Endodermal cell (in vitro differentiated cells): Measurements from ENCODE around the gene CHRNA7. TPM values are rescaled to one million over a fixed set of nuclear protein-coding genes. Genes with fewer than 3 reads are reported as not detected.
"Not testable (repeated sequence)": the region's sequence is repeated elsewhere in the genome, so short reads cannot be mapped to it uniquely, and the experiment has no call there.

ENCODE experiments used
- DNase-seq: peaks from one replicate; pipeline ENCODE4 v3.0.0-alpha.2; 2017
- H3K27ac ChIP-seq: 2 replicates; pipeline ENCODE4 v1.5.1; 2013; ENCODE audit warnings: mild to moderate bottlenecking, low read depth, low read length, moderate library complexity
- H3K27me3 ChIP-seq: 2 replicates; pipeline ENCODE4 v1.6.1; 2013; ENCODE audit warnings: mild to moderate bottlenecking, low read length, moderate library complexity; ENCODE audit not compliant: insufficient read depth, control insufficient read depth, poor library complexity, severe bottlenecking
- H3K36me3 ChIP-seq: 2 replicates; pipeline ENCODE4 v1.7.0; 2013; ENCODE audit warnings: mild to moderate bottlenecking, low read length, moderate library complexity; ENCODE audit not compliant: control insufficient read depth, insufficient read depth
- H3K4me1 ChIP-seq: one replicate; pipeline ENCODE4 v1.7.0; 2013; ENCODE audit warnings: low read length; ENCODE audit not compliant: control insufficient read depth, insufficient read depth
- H3K4me3 ChIP-seq: 2 replicates; pipeline ENCODE4 v1.5.1; 2013; ENCODE audit warnings: mild to moderate bottlenecking, low read length, moderate library complexity
- H3K9ac ChIP-seq: 2 replicates; pipeline ENCODE4 v1.6.1; 2013; ENCODE audit warnings: mild to moderate bottlenecking, low read length, moderate library complexity; ENCODE audit not compliant: poor library complexity, severe bottlenecking; ENCODE audit errors: extremely low read depth
- H3K9me3 ChIP-seq: 2 replicates; pipeline ENCODE4 v1.6.1; 2013; ENCODE audit warnings: mild to moderate bottlenecking, low read length, moderate library complexity; ENCODE audit not compliant: control insufficient read depth
- H3K27ac Mint-ChIP-seq: 2 replicates; pipeline ENCODE4 v1.8.0; 2020; ENCODE audit warnings: mixed read lengths
- H3K27me3 Mint-ChIP-seq: 2 replicates; pipeline ENCODE4 v1.8.0; 2021; ENCODE audit warnings: mild to moderate bottlenecking, mixed read lengths; ENCODE audit not compliant: insufficient read depth
- H3K36me3 Mint-ChIP-seq: 2 replicates; pipeline ENCODE4 v1.8.0; 2020; ENCODE audit warnings: low read depth, mixed read lengths
- H3K4me1 Mint-ChIP-seq: 2 replicates; pipeline ENCODE4 v1.8.0; 2020; ENCODE audit warnings: mixed read lengths
- H3K4me3 Mint-ChIP-seq: 2 replicates; pipeline ENCODE4 v1.8.0; 2020; ENCODE audit warnings: mild to moderate bottlenecking, moderate library complexity, mixed read lengths
- H3K9me3 Mint-ChIP-seq: 2 replicates; pipeline ENCODE4 v1.8.0; 2020; ENCODE audit warnings: mild to moderate bottlenecking, mixed read lengths
- CTCF ChIP-seq: fragments of 200-600 bp; sonication (generic); conservative IDR thresholded peaks from 2 replicates; pipeline ENCODE4 v1.5.0; 2021; ENCODE audit warnings: antibody characterized with exemption, mild to moderate bottlenecking
- WGBS, 2 experiments: methylation state at CpG; one replicate each; pipeline versions ENCODE4 v1.1.5 to v1.1.7; 2013; ENCODE audit warnings: missing lambda C conversion rate in 2 of 2, mixed read lengths in 1 of 2; ENCODE audit not compliant: insufficient coverage in 1 of 2, insufficient read length in 1 of 2; 5-methylcytosine and 5-hydroxymethylcytosine counted together
- total RNA-seq, 2 donors: library from RNA; stranded (reverse); fragmentation: NEBNext Ultra II Directional in 1 of 2; extraction: Animal tissue kit (Norgen Biotek cat#: 25700) in 1 of 2; gene quantifications; 2 replicates in 1 of 2; 3 replicates in 1 of 2; pipeline ENCODE4 v1.2.1, GENCODE V29; 2021

Gene CHRNA7
- total RNA-seq, 2 donors from 2014 or later: 7.5 to 8.0 TPM

- H3K4me3 ChIP-seq: no peak overlapping the region
- no peaks in the 10 kb centered on the region for H3K36me3 Mint-ChIP-seq
- no peaks in the 10 kb centered on the region for H3K4me1 ChIP-seq
- H3K27me3 ChIP-seq: no peaks in the 10 kb centered on the region
- no peak for TF ChIP-seq CTCF
- H3K4me1 Mint-ChIP-seq: no peaks in the 10 kb centered on the region
- 87 to 100% methylated on average over 1 to 2 of the region's 2 CpGs for WGBS, 2 experiments
- no peaks in the 10 kb centered on the region for H3K27me3 Mint-ChIP-seq
- H3K9ac ChIP-seq: no peak overlapping the region
- H3K4me3 Mint-ChIP-seq: no peak overlapping the region
- H3K27ac ChIP-seq: no peak overlapping the region
- H3K9me3 ChIP-seq: no peaks in the 10 kb centered on the region
- H3K36me3 ChIP-seq: no peaks in the 10 kb centered on the region
- DNase-seq: no peak
- H3K27ac Mint-ChIP-seq: no peak overlapping the region
- H3K9me3 Mint-ChIP-seq: no peaks in the 10 kb centered on the region
Observed at GRCh38 chr15:32132859-32133258, 102.5 kb downstream of the CHRNA7 start.

GRCh38 chr15:32134842-32135241, 104.5 kb downstream of the CHRNA7 start:
- H3K27me3 Mint-ChIP-seq: no peaks in the 10 kb centered on the region
- no peaks in the 10 kb centered on the region for H3K27me3 ChIP-seq
- H3K4me3 Mint-ChIP-seq: no peak overlapping the region
- no peak for TF ChIP-seq CTCF
- H3K36me3 Mint-ChIP-seq: no peaks in the 10 kb centered on the region
- H3K27ac ChIP-seq: no peak overlapping the region
- H3K9me3 ChIP-seq: no peaks in the 10 kb centered on the region
- H3K9ac ChIP-seq: no peak overlapping the region
- DNase-seq: no peak
- H3K4me1 ChIP-seq: no peaks in the 10 kb centered on the region
- no peak overlapping the region for H3K27ac Mint-ChIP-seq
- no peaks in the 10 kb centered on the region for H3K4me1 Mint-ChIP-seq
- H3K4me3 ChIP-seq: no peak overlapping the region
- H3K9me3 Mint-ChIP-seq: no peaks in the 10 kb centered on the region
- 94 to 100% methylated on average over 3 to 5 of the region's 5 CpGs for WGBS, 2 experiments
- no peaks in the 10 kb centered on the region for H3K36me3 ChIP-seq

GRCh38 chr15:32135335-32135734, 105.0 kb downstream of the CHRNA7 start:
- Histone ChIP-seq H3K36me3 (no peaks in the 10 kb centered on the region), H3K9ac (no peak overlapping the region), H3K4me3 (no peak overlapping the region), H3K9me3 (no peaks in the 10 kb centered on the region), H3K4me1 (no peaks in the 10 kb centered on the region), H3K27ac (no peak overlapping the region), H3K27me3 (no peaks in the 10 kb centered on the region)
- H3K4me3 Mint-ChIP-seq: no peak overlapping the region
- no peaks in the 10 kb centered on the region for H3K9me3 Mint-ChIP-seq
- no peak for TF ChIP-seq CTCF
- DNase-seq: no peak
- no peaks in the 10 kb centered on the region for H3K4me1 Mint-ChIP-seq
- 91 to 92% methylated on average over 7 of the region's 8 CpGs for WGBS, 2 experiments
- H3K36me3 Mint-ChIP-seq: no peaks in the 10 kb centered on the region
- no peak overlapping the region for H3K27ac Mint-ChIP-seq
- no peaks in the 10 kb centered on the region for H3K27me3 Mint-ChIP-seq

GRCh38 chr15:32145512-32145911, 115.2 kb downstream of the CHRNA7 start:
- not testable (repeated sequence) for H3K27ac Mint-ChIP-seq, H3K4me3 Mint-ChIP-seq, H3K27me3 ChIP-seq, H3K4me1 Mint-ChIP-seq, H3K27me3 Mint-ChIP-seq, DNase-seq, H3K9me3 ChIP-seq, H3K27ac ChIP-seq, H3K9me3 Mint-ChIP-seq, H3K4me3 ChIP-seq, H3K9ac ChIP-seq, H3K36me3 ChIP-seq, H3K36me3 Mint-ChIP-seq
- H3K4me1 ChIP-seq: peaks cover 11% of the 10 kb centered on the region
- 88 to 91% methylated on average over 7 to 10 of the region's 10 CpGs for WGBS, 2 experiments
